ENCODE data around the gene SMIM14.

SMIM14 gene

GRCh38 chr4:39636531-39637184 lies 2.0 kb downstream of the SMIM14 start:
- Histone ChIP-seq H3K27me3 (ENCODE audit: control insufficient read depth, insufficient read depth, low read length) (no peaks in the 10 kb centered on the region), H3K4me2 (ENCODE audit: low read length) (peak overlapping the region; percentile 80), H2AFZ (peak overlapping the region; percentile 92), H3K79me2 (no peaks in the 10 kb centered on the region), H3K4me1 (no peaks in the 10 kb centered on the region), H3K9ac (peak overlapping the region; percentile 19), H3K36me3 (ENCODE audit: control insufficient read depth, insufficient read depth, low read length) (no peaks in the 10 kb centered on the region), H3K27ac (peak overlapping the region; percentile 86), H3K4me3 (ENCODE audit: low read depth, low read length) (peak overlapping the region; percentile 89), H3K9me3 (ENCODE audit: control insufficient read depth, low read length) (no peaks in the 10 kb centered on the region)
- no peak for TF ChIP-seq CTCF (IDR thresholded peaks at IDR 0.05)

- H3K9ac ChIP-seq, result no peak overlapping the region
- H3K36me3 ChIP-seq (ENCODE audit: control insufficient read depth, insufficient read depth, low read length), result no peaks in the 10 kb centered on the region
- no peaks in the 10 kb centered on the region for H3K9me3 ChIP-seq (ENCODE audit: control insufficient read depth, low read length)
- H3K79me2 ChIP-seq, result no peaks in the 10 kb centered on the region
- H3K27me3 ChIP-seq (ENCODE audit: control insufficient read depth, insufficient read depth, low read length), result no peaks in the 10 kb centered on the region
- no peak overlapping the region for H3K4me2 ChIP-seq (ENCODE audit: low read length)
- no peak overlapping the region for H2AFZ ChIP-seq
- H3K4me1 ChIP-seq, result no peaks in the 10 kb centered on the region
- no peak overlapping the region for H3K27ac ChIP-seq
- no peak for TF ChIP-seq CTCF (IDR thresholded peaks at IDR 0.05)
- H3K4me3 ChIP-seq (ENCODE audit: low read depth, low read length), result no peak overlapping the region
Measured at GRCh38 chr4:39635023-39635422, 3.6 kb downstream of the SMIM14 start.

GRCh38 chr4:39631700-39632079 lies 7.0 kb downstream of the SMIM14 start:
- no peak for TF ChIP-seq CTCF (IDR thresholded peaks at IDR 0.05)
- no peak overlapping the region for H3K4me3 ChIP-seq (ENCODE audit: low read depth, low read length)
- H3K4me2 ChIP-seq (ENCODE audit: low read length), result no peak overlapping the region
- no peaks in the 10 kb centered on the region for H3K36me3 ChIP-seq (ENCODE audit: control insufficient read depth, insufficient read depth, low read length)
- H2AFZ ChIP-seq, result no peak overlapping the region
- H3K9ac ChIP-seq, result no peak overlapping the region
- H3K4me1 ChIP-seq, result no peaks in the 10 kb centered on the region
- no peak overlapping the region for H3K27ac ChIP-seq
- H3K79me2 ChIP-seq, result no peaks in the 10 kb centered on the region
- no peaks in the 10 kb centered on the region for H3K9me3 ChIP-seq (ENCODE audit: control insufficient read depth, low read length)
- no peaks in the 10 kb centered on the region for H3K27me3 ChIP-seq (ENCODE audit: control insufficient read depth, insufficient read depth, low read length)

- no peak overlapping the region for H3K27ac ChIP-seq
- H3K27me3 ChIP-seq (ENCODE audit: control insufficient read depth, insufficient read depth, low read length), result no peaks in the 10 kb centered on the region
Measured at GRCh38 chr4:39627413-39627812, 11.3 kb downstream of the SMIM14 start.

More at GRCh38 chr4:39627413-39627812, 11.3 kb downstream of the SMIM14 start:
- no peaks in the 10 kb centered on the region for H3K9me3 ChIP-seq (ENCODE audit: control insufficient read depth, low read length)
- no peak overlapping the region for H3K4me3 ChIP-seq (ENCODE audit: low read depth, low read length)
- no peak overlapping the region for H2AFZ ChIP-seq
- no peak for TF ChIP-seq CTCF (IDR thresholded peaks at IDR 0.05)
- H3K4me2 ChIP-seq (ENCODE audit: low read length), result no peak overlapping the region
- H3K79me2 ChIP-seq, result no peaks in the 10 kb centered on the region
- H3K36me3 ChIP-seq (ENCODE audit: control insufficient read depth, insufficient read depth, low read length), result no peaks in the 10 kb centered on the region
- H3K4me1 ChIP-seq, result no peaks in the 10 kb centered on the region
- H3K9ac ChIP-seq, result no peak overlapping the region
